Osteoblast (primary cell): ENCODE measurements around the gene ACAP3. TPM values are rescaled to one million over a fixed set of nuclear protein-coding genes. Genes with fewer than 3 reads are reported as not detected.

ENCODE experiments used
- DNase-seq: peaks from one replicate; pipeline ENCODE4 v3.0.0; 2011; ENCODE audit warnings: low spot score, mixed read lengths; ENCODE audit not compliant: insufficient read length; ENCODE audit errors: missing footprints
- H2AFZ ChIP-seq: 2 replicates; pipeline ENCODE4 v1.6.0; 2011; ENCODE audit warnings: mild to moderate bottlenecking, low read length
- H3K27ac ChIP-seq: 2 replicates; pipeline ENCODE4 v1.5.1; 2011; ENCODE audit warnings: mild to moderate bottlenecking, low read depth, low read length, moderate library complexity
- H3K27me3 ChIP-seq: 2 replicates; pipeline ENCODE4 v1.6.0; 2012; ENCODE audit warnings: mild to moderate bottlenecking, control low read depth, inconsistent platforms, low read length, moderate library complexity; ENCODE audit not compliant: insufficient read depth
- H3K36me3 ChIP-seq: 2 replicates; pipeline ENCODE4 v1.5.1; 2011; ENCODE audit warnings: mild to moderate bottlenecking, low read length, control low read depth, moderate library complexity; ENCODE audit not compliant: insufficient read depth
- H3K4me1 ChIP-seq: 2 replicates; pipeline ENCODE4 v1.5.1; 2011; ENCODE audit warnings: mild to moderate bottlenecking, low read length, control low read depth, moderate library complexity; ENCODE audit not compliant: insufficient read depth
- H3K4me2 ChIP-seq: 2 replicates; pipeline ENCODE4 v1.6.0; 2011; ENCODE audit warnings: mild to moderate bottlenecking, low read length; ENCODE audit not compliant: insufficient read depth
- H3K4me3 ChIP-seq: fragments of 200-600 bp; sonication (generic); 3 replicates; pipeline ENCODE4 v1.5.1; 2012; ENCODE audit warnings: mild to moderate bottlenecking, low read length, inconsistent platforms; ENCODE audit not compliant: insufficient read depth
- H3K79me2 ChIP-seq: 2 replicates; pipeline ENCODE4 v1.6.0; 2012; ENCODE audit warnings: mild to moderate bottlenecking, low read length, control low read depth, inconsistent platforms; ENCODE audit not compliant: insufficient read depth
- H3K9me3 ChIP-seq: 2 replicates; pipeline ENCODE4 v1.5.1; 2011; ENCODE audit warnings: low read depth, low read length, control low read depth
- H4K20me1 ChIP-seq: 2 replicates; pipeline ENCODE4 v1.6.0; 2012; ENCODE audit warnings: mild to moderate bottlenecking, low read length, control low read depth; ENCODE audit not compliant: insufficient read depth
- CTCF ChIP-seq: IDR thresholded peaks from 2 replicates; pipeline ENCODE4 v1.5.1; 2011; ENCODE audit warnings: mild to moderate bottlenecking, low read depth, low read length, moderate library complexity; ENCODE audit errors: extremely low read depth
- total RNA-seq: library from RNA; depleted of rRNA; stranded (reverse); fragments of >200 nt; gene quantifications from 2 replicates; pipeline ENCODE4 v1.2.3, GENCODE V29; 2012

ACAP3 gene
- total RNA-seq, 1 donor: 46.7 TPM

DNA sequence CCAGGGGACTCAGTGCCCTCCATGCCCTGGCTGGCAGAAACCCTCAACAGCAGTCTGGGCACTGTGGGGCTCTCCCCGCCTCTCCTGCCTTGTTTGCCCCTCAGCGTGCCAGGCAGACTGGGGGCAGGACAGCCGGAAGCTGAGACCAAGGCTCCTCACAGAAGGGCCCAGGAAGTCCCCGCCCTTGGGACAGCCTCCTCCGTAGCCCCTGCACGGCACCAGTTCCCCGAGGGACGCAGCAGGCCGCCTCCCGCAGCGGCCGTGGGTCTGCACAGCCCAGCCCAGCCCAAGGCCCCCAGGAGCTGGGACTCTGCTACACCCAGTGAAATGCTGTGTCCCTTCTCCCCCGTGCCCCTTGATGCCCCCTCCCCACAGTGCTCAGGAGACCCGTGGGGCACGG lies 20.5 kb upstream of the ACAP3 start:
- H3K9me3 ChIP-seq: no peaks in the 10 kb centered on the region
- peaks cover 12% of the 10 kb centered on the region for H3K4me1 ChIP-seq
- peaks cover 38% of the 10 kb centered on the region for H3K79me2 ChIP-seq
- TF ChIP-seq CTCF: no peak
- H3K4me3 ChIP-seq: no peak overlapping the region
- H4K20me1 ChIP-seq: peaks cover 26% of the 10 kb centered on the region
- no peak overlapping the region for H3K27ac ChIP-seq
- no peaks in the 10 kb centered on the region for H3K27me3 ChIP-seq
- H3K36me3 ChIP-seq: peaks cover 5% of the 10 kb centered on the region
- no peak overlapping the region for H3K4me2 ChIP-seq
- H2AFZ ChIP-seq: no peak overlapping the region
- DNase-seq: peak; percentile 73

DNA sequence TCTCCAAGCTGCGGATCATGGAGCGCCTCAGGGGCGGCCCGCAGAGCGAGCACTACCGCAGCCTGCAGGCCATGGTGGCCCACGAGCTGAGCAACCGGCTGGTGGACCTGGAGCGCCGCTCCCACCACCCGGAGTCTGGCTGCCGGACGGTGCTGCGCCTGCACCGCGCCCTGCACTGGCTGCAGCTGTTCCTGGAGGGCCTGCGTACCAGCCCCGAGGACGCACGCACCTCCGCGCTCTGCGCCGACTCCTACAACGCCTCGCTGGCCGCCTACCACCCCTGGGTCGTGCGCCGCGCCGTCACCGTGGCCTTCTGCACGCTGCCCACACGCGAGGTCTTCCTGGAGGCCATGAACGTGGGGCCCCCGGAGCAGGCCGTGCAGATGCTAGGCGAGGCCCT lies 19.6 kb upstream of the ACAP3 start:
- Histone ChIP-seq H3K4me3 (no peak overlapping the region), H4K20me1 (peaks cover 30% of the 10 kb centered on the region), H3K9me3 (no peaks in the 10 kb centered on the region), H3K27ac (no peak overlapping the region), H3K36me3 (peaks cover 5% of the 10 kb centered on the region), H3K4me1 (peaks cover 12% of the 10 kb centered on the region), H3K79me2 (peaks cover 45% of the 10 kb centered on the region), H3K27me3 (no peaks in the 10 kb centered on the region), H2AFZ (no peak overlapping the region), H3K4me2 (no peak overlapping the region)
- no peak for TF ChIP-seq CTCF
- DNase-seq: no peak

DNA sequence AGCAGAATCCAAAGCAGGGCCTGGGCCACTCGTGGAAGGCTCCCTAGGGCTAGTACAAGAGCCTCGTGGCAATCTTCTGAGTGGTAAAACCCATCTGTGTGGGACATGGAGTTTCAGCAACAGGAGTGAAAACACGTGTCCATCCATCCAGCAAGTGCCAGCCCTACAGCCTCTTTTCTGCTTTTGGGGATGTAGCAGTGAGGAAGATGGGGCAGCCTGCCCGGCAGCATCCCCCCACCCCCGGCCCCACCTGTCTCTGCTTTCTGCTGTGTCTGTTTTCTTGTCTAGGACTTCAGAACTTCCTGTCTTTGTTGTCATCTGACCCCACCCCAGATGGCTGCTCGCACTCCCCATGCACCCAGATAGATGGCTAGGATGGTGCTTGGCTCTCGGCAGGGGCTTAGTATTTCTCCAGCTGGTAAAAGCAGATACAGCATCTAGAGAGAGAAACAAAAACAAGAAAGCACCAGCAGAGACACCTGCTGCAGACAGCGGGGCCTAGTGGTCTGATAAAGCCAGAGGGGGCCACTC lies 18.4 kb upstream of the ACAP3 start:
- Histone ChIP-seq H3K36me3 (peaks cover 5% of the 10 kb centered on the region), H3K79me2 (peaks cover 56% of the 10 kb centered on the region), H4K20me1 (peaks cover 37% of the 10 kb centered on the region), H2AFZ (no peak overlapping the region), H3K9me3 (no peaks in the 10 kb centered on the region), H3K4me3 (peak overlapping the region; percentile 89), H3K27ac (no peak overlapping the region), H3K4me1 (peaks cover 12% of the 10 kb centered on the region), H3K27me3 (no peaks in the 10 kb centered on the region), H3K4me2 (peak overlapping the region; percentile 87)
- no peak for TF ChIP-seq CTCF
- peak; percentile 91 for DNase-seq

DNA sequence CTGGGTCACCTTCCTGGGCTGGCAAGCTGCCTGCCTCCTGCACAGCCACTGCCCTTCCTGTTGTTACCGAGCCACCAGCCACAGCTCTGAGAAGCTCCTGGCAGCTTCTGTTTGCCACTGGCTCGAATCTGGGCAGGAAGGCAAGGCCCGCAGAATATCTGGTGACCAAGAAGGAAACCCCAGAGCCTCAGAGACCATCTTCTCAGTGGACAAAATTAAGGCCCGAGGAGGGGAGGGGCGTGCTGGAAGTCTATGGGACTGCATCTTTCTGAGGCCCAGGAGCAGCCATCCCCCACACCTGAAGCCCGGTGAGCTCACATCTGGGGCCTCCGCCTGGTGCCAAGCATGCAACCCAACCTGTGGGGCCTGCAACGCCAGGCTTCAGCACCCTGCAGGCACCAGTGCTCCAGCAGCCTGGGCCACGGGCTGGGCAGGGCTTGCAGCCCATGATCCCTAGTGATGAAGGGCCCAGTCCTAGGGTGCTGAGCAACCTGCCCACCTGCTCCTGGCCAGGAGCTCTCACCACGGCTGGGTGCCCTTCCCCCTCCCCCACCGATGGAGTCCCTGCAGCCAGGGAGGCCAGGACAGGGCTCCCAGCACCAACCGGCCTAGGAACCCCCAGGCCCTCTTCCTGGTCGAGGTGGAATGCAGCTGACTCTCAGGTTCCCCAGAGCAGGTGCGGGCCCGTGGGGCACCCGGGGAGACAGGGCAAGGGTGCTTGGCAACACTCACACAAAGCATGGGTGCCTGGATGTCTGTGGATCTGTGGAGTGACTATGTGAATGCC lies 17.8 kb upstream of the ACAP3 start:
- peak; percentile 91 for DNase-seq
- H3K9me3 ChIP-seq: no peaks in the 10 kb centered on the region
- H3K36me3 ChIP-seq: peaks cover 5% of the 10 kb centered on the region
- peaks cover 63% of the 10 kb centered on the region for H3K79me2 ChIP-seq
- no peak overlapping the region for H2AFZ ChIP-seq
- peak overlapping the region; percentile 89 for H3K4me3 ChIP-seq
- H3K27ac ChIP-seq: peak overlapping the region; percentile 71
- H3K4me2 ChIP-seq: peak overlapping the region; percentile 87
- TF ChIP-seq CTCF: no peak
- peaks cover 12% of the 10 kb centered on the region for H3K4me1 ChIP-seq
- H4K20me1 ChIP-seq: peaks cover 41% of the 10 kb centered on the region
- H3K27me3 ChIP-seq: no peaks in the 10 kb centered on the region
